ENCODE results near the gene TMEM204.

The TMEM204 gene

GRCh38 chr16:1489077-1489476 is 44.4 kb upstream of the TMEM204 start:
- H3K27ac ChIP-seq: no peak overlapping the region
- TF ChIP-seq CTCF (conservative IDR thresholded peaks at IDR 0.05): no peak

- no peak overlapping the region for H3K27ac ChIP-seq
- no peak for TF ChIP-seq CTCF (conservative IDR thresholded peaks at IDR 0.05)
Measured at GRCh38 chr16:1491327-1491726, 42.1 kb upstream of the TMEM204 start.

- no peak for TF ChIP-seq CTCF (conservative IDR thresholded peaks at IDR 0.05)
- peak overlapping the region; percentile 84 for H3K27ac ChIP-seq
Measured at GRCh38 chr16:1492082-1492922, 41.2 kb upstream of the TMEM204 start.

GRCh38 chr16:1492923-1493745 is 40.3 kb upstream of the TMEM204 start, which contains the start of gene TELO2:
TELO2 (plus strand) TSS chr16:1493360; CDS start chr16:1494282, 922 bp downstream.
- peak within 1 kb of the TSS; percentile 84 for H3K27ac ChIP-seq
- TF ChIP-seq CTCF (conservative IDR thresholded peaks at IDR 0.05): no peak

- no peak for TF ChIP-seq CTCF (conservative IDR thresholded peaks at IDR 0.05)
- H3K27ac ChIP-seq: peak overlapping the region; percentile 84
Measured at GRCh38 chr16:1493746-1494094, 39.7 kb upstream of the TMEM204 start.

GRCh38 chr16:1494129-1494640 is 39.3 kb upstream of the TMEM204 start:
- TF ChIP-seq CTCF (conservative IDR thresholded peaks at IDR 0.05): peak; percentile 69
- H3K27ac ChIP-seq: peak overlapping the region; percentile 84

GRCh38 chr16:1494711-1495110 is 38.8 kb upstream of the TMEM204 start:
- peak; percentile 17 for TF ChIP-seq CTCF (conservative IDR thresholded peaks at IDR 0.05)
- H3K27ac ChIP-seq: no peak overlapping the region; the same call in 1 of the 2 replicates

Data from VCaP (cell line).